Hepatocyte (in vitro differentiated cells): Measurements from ENCODE around the gene TMEM150C.

Experiments
- CTCF ChIP-seq: fragments of 200-600 bp; sonication (generic); IDR thresholded peaks from 2 replicates; pipeline ENCODE4 v1.5.1; 2016; ENCODE audit warnings: antibody characterized with exemption, mild to moderate bottlenecking; ENCODE audit not compliant: poor library complexity
- EZH2 ChIP-seq: fragments of 200-600 bp; sonication (generic); IDR thresholded peaks from 2 replicates; pipeline ENCODE4 v1.6.1; 2016; ENCODE audit warnings: antibody characterized with exemption, mild to moderate bottlenecking, borderline replicate concordance
- EZH2phosphoT487 ChIP-seq: fragments of 200-600 bp; sonication (generic); IDR thresholded peaks from one replicate; pipeline ENCODE4 v1.6.1; 2018; ENCODE audit warnings: antibody characterized with exemption, mild to moderate bottlenecking, low read depth, moderate library complexity; ENCODE audit not compliant: unreplicated experiment, severe bottlenecking

- TF ChIP-seq EZH2phosphoT487 (no peak), CTCF (no peak), EZH2 (no peak)
Observed at GRCh38 chr4:82551734-82552133, 10.1 kb downstream of the TMEM150C start.
